Urothelium cell line (cell line): ENCODE measurements around the gene MYMK.
A peak's percentile ranks its signal among the peaks of the same experiment; 100 is the strongest.

Experiments
- DNase-seq: peaks from one replicate; pipeline ENCODE4 v3.0.0; 2011; ENCODE audit warnings: low spot score, mixed read lengths
- FAIRE-seq: peaks from 2 replicates; lab custom pipeline; 2011; peaks lifted over from hg19 to GRCh38; lab: Jason Lieb, UNC

Gene MYMK

DNA sequence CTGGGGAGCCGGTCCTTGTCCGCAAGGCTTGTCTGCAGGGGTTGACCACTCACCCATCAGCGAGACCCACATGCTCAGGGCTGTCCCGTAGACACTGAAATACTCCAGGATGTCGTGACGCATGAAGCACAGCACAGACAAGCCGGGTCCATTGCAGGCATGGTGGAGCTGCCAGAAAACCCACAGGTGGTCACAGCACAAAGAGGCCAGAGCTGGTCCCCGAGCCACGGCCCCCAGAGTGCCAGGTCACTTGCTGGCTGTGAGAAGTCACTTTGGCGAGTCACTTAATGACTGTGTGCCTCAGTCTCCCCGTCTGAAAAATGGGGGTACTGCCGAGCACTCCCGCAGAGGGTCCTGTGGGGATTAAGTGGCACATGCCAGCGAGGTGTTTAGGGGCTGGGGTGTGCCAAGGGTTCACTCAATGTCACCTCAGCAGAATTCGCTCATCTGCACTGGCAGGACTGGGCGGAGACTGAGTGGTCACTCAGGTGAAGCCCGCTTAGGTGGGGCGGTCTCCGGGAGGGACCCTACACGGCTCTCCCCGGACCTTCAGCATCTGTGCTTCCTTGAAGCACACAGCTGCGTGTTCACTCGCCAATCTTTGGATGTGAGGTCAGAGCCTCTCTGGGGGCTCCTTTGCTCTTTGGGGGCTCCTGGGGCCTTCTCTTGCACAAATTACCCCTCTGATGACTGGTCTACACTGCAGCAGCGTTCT, 4.5 kb downstream of the MYMK start:
- no peak for FAIRE-seq

DNA sequence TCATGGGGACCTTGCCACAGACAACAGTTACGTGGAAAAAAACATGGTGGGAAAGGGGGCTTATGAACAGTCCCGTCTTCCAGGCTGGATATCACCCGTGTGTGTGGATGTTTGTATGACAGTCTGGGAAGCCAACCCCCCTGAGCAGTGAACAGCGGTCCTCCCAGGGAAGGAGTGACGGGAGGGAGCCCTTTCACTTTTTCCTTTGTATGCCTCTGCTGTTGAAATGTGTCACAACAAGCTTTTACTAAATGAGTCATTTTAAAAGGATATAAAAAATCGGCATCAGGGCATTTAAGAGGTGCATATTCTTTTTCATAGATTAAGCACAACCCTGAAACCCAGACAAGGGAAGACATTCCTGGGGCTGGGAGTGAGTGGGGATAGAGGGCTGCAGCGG, 5.1 kb downstream of the MYMK start:
- DNase-seq (no peak), FAIRE-seq (no peak)

More for the DNA sequence above, 4.5 kb downstream of the MYMK start:
- no peak for DNase-seq

DNA sequence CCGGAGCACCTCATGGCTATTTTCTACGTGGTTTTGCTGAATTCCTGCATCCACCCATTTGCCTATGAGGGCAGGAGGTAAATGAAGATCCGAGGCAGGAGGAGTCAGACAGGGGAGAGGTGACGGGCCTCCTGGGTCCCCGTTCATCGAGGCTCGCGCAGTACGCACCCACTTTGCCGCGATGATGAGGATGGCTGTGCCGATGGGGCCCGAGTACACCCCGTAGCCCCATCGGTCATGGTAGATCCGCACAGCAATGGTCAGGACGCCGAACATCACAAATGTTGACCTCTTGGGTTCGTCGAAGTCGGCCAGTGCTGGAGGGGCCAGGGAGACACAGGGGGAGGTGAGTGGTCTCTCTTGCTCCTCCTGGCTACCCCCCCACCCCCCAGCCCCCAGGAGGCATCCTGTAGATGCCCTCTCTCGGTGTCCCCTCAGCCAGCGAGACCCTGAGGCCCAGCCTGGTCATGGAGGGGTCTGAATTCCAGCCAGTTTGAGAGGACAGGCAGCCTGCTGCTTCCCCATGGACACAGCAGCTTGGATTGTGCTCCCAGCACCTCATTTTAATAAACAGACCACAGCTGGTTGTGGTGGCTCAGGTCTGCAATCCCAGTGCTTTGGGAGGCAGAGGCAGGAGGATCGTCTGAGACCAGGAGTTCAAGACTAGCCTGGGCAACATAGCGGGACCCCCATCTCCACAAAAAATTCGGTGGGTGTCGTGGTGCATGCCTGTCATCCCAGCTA, 5.9 kb downstream of the MYMK start:
- DNase-seq (no peak), FAIRE-seq (no peak)

DNA sequence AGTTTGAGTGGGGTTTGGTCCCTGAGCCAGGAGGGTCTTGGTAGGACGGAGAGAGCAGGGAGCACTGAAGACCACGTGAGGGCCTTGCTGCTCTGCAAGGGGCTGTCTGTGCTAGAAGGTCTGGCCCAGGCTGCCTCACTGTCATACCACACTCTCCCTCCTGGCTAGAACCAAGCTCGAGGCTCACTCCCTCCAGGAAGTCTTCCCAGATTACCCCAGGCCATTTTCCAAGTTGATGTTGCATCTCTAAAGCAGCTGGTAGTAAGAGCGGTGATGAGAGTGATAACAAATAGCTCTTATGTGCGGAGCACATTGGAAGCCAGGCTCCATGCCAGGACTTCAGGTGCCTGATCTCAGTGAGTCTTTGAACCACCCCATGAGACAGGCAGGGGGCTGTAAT, 6.6 kb downstream of the MYMK start:
- DNase-seq, result no peak

DNA sequence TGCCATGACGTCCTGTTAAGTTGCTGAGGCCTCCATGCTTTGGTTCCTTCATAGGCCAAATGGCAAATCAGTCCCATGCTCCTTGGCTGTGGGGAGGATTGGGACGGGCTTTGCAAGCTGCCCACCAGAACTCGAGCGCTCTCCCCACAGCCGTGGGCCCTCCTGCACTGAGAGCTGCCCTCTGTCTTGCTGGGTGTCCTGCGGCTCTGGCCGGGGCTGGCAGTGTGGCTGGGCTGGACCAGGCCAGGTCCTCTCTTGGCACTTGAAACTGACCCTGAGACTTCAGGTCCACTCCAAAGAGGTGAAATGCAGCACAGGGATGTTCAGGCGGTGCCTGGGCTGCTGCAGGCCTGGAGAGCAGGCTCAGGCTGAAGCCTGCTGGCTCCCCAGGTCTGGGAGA, 7.0 kb downstream of the MYMK start:
- no peak for FAIRE-seq
- no peak for DNase-seq

More for the DNA sequence above, 6.6 kb downstream of the MYMK start:
- no peak for FAIRE-seq

DNA sequence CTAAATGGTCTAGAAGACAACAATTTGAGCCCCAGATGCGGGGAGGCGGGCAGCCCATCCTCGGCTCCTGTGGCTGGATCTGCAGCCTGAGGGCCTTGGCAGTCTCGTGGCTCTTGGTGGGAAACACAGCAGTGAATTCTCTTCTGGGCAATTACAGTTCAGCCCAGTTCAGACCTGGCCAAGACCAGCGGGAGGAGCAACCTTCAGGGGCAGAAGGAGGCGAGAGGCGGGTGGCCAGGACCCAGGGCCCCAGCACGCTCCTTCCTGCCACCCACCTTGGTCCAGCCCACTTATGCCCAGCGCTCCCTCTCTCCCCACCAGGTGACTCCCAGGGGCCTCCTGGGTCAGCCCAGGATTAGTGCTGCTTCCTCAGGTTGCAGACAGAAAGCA, 7.8 kb downstream of the MYMK start:
- FAIRE-seq (no peak), DNase-seq (no peak)

DNA sequence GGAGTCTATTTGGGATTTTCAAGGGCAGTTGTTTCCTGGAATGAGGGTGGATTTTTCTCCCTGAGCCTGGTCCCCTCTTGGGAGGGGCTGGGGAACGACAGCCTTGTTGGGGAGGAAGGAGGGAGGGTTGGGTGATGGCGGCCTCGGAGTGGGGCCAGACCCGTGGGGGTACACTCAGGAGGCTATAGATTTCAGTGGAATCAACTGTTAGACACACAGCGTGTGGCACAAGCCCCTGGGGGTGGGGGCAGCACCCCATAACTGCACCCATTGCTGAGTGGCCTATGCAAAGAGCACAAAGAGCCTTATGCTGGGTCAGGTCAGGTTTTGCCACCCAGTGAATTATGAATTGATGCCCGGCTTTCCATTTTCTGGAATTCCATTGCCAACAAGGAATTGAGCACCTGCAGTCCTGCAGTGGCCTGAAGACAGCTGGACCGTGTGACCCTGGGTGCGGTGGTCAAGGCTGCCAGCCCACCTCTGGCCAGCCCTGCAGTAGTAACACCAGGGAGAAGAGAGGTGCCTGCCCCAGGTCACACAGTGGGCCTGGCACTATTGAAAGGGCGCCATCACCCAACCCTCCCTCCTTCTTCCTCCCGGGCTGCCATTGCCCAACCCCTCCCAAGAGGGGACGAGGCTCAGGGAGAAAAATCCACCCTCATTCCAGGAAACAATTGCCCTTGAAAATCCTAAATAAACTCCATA, 8.4 kb downstream of the MYMK start:
- DNase-seq (no peak), FAIRE-seq (no peak)

DNA sequence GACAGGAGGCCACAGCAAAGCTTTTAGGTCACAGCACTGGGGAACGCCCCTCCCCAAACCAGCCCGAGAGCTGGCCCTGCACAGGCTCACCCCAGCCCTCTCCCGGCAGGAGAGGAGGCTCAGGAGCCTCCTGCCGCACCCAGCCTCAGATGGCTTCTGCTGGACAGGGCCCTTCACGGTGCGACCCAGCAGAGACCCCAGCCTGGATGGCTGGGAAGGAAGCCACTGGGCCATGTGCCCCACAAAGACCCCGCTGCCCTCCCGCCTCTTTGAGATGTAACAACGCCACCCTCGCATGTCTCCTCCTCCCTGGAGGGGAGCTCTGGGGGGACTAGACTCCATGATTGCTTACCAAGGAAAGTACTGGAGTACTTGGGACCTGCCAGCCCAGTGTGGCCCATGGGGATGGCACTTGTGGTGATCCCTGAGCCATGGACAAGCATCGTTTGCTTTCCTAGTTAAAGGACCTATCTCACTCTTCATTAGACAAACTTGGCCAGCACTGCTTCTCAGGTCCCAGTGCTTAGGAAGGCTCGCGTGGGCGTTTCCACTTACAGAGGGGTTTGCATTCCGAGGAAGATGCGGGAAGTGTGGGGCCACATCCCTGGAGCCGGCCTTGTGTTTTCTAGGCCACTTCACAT, 9.0 kb downstream of the MYMK start:
- DNase-seq, result no peak
- no peak for FAIRE-seq

DNA sequence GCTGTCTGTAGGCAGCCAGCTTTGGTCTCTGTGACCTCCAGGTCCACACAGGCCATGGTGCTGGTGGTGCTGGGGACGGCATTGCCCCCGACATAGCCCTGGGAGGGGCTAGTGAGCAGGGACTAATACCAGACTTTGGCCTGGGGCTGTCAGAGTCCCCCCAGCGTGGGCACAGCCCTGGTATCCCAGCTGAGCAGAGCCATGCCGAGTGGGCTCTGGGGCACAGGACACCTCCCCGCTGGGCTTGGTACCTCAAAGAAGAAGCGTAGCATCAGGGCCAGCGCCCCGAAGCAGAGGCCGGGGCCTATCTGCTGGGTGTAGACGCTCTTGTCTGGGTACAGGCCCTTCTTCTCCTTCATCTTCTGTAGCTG, 9.5 kb downstream of the MYMK start:
- no peak for DNase-seq
- no peak for FAIRE-seq

DNA sequence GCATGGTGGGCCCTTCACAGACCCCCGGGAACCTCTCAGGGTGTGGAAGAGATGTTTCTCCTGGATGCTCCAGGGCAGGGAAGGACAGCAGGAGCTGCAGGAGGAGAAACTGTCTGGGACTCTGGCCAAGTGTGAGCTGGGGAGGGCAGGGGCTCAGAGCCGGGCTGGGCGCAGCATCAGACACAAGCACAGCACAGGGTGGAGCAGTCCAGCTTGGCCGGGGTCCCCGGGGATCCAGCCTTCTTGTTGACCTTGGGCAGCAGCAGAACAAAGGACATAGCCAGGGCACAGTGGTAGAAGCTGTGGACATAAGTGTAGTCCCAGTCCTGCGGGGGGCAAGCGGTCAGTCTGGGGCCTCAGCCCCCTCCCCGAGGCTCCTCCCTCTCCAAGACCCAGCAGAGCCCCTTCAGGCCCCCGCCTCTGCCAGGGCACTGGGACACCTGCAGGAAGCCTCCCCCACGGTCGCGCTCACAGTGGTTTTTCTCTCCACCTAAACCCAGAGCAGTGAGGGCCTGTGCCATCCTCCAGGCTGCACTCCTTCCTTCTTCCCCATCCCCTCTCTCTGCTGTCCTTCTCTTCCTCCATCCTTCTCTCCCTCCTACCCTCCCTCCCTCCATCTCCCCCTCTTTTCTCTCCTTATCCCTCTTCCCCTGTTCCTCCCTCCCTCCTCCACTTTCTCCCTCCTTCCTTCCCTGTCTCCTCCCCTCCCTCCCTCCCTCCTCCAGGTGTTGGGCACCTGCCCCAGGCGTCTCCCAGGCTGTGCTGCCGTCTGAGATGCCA, 10.1 kb downstream of the MYMK start:
- no peak for DNase-seq
- FAIRE-seq, result no peak

DNA sequence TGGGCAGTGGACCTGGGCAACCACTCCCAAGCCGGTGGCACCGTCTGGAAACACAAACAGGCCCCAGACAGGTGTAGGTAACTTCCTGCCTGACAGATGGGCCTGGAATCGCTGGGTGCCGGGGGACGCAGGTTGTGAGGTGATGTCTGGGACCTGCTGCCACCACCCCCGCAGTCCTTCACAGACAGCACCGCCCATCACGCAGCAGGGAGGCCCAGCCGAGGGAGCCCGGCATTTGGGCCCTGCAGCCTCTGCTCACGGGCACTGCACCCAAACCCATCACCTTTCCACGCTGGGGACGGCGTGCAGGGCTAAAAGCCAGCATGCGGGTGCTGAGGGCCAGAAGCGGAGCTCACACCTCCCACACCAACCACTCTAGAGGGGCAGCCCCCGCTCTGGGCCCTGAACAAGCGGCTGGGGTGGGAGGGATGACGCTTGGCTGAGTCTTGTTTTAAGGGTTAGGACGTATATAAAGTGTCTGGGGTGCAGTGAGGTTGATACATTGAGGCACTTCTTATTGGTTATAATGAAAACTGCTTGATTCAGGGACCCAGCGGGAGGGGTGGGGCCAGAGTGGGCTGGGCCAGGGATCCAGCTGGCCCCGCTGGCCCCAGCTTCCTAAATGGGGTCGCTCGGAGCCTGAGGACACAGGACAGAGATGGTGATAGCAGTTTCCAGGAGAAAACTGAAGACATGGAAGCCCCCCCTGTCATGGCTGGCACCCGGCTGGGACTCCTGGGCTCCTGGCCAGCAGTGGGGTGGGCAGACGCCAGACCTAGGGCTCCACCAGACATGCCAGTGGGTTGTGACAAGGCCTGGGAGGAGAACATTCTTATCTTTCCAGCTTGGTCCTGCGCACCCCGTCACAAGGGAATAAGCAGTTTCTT, 11.3 kb downstream of the MYMK start:
- FAIRE-seq (no peak), DNase-seq (no peak)

DNA sequence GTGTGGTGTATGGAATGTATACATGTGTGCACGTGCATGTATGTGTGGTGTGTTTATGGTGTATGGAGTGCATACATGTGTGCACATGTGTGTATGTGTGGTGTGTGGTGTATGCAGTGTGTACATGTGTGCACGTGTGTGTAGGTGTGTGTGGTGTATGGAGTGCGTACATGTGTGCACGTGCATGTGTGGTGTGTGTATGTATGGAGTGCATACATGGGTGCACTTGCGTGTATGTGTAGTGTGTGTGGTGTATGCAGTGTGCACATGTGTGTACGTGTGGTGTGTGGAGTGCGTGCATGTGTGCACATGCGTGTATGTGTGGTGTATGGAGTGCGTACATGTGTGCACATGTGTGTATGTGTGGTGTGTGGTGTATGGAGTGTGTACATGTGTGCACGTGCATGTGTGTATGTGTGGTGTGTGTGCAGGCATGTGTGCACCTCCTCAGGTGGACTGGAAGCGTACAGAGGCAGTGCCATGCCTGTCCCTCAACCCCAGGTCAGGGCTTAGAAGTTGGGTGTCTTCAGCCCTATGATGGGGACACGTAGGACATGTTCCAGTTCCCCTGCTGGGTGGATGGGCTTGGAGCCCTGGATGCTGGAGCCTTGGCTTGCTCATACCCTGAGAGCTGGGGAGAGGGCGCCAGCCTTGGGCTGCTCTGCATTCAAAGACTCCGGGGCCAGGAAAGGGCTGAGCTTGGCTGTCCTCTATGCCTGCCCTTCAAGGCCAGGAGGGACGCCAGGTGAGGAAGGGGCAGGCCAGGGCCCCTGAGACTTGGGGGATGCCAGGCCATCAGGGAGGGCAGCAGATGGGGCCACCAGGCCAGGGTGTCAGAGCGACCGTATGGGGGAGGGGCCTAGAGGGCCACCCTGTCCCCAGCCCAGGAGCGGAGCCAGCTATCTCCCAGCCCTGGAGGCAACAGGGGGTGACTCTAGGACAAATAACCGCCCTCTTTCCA, 12.2 kb downstream of the MYMK start:
- no peak for DNase-seq
- peak; percentile 99 for FAIRE-seq

DNA sequence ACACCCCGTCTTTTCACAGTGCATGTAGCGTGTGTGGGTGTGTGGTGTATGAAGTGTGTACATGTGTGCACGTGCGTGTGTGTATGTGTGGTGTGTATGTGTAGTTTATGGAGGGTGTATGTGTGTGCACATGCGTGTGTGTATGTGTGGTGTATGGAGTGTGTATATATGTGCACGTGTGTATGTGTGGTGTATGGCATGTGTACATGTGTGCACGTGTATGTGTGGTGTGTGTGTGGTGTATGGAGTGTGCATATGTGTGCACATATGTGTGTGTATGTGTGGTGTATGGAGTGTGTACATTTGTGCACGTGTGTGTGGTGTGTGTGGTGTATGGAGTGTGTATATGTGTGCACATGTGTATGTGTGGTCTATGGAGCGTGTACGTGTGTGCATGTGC, 13.2 kb downstream of the MYMK start:
- FAIRE-seq, result no peak
- DNase-seq, result no peak

DNA sequence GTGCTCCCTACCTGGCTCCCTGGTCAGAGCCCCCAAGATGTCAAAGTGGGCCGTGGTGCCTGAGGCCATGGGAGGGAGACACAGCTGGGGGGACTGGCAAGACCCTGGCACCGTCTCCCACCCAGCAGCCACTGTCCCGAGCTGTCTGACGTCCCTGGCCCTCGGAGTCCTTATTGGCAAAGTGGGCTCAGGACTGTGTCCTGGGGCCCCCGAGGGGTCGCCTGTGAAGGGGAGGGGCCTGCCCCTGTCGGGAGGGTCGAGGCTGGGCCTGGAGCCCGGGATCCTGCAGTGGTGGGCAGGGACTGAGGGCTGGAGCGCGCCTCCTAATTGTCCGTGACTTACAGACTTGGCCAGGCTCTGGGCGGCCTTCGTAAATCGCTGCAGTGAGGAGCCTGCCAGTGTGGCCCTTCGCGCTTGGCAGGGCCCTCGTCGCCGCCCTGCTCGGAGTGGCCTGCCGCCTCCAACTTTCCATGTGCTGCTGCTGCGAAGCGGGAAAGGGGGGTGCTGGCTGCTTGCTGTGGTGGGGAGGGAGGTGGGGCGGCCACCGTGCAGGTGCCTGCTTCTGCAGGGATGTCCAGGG, 13.7 kb downstream of the MYMK start:
- no peak for FAIRE-seq
- no peak for DNase-seq

DNA sequence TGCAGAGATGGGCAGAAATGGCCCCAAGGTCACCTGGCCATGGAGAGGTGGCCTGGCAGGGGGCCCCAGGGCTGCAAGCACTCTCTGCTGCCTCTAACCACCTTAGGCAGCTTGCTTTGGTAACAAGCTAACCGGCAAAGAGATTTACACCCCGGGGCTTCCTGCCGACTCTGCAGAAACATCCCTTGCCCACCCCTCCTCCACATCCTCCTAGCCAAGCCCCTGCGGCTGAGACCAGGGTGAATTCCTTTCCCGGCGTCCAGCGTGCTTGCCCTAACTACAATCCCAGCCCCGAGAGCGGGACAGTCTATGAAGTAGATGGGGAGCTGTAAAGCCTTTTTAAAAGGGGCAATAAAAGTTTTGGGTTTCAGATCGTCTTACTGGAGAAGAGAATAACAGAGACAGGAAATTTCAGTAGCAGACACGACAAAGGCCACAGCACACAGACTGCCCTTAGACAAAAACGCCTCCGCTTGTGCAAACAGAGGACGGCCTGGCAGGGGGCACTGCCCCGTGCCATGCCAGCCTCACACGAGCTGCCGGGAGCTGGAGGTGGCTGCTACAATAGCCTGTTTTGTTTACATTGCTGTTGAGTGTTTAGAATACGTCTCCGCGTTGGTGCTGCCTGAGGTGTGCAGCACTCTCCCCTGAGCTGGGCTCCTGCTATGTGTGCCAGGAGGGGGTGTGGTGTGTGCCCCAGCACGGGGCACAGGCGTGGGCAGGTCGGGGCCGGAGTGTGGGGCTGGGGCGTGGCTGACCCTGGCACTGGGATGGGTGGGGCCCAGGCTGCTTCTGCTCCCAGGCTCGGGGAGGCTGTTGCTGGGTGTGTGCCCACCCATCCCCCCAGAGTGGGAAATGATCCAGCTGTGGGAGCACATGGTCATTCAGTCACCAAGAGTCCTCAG, 15.3 kb downstream of the MYMK start:
- DNase-seq (peak; percentile 52), FAIRE-seq (no peak)

DNA sequence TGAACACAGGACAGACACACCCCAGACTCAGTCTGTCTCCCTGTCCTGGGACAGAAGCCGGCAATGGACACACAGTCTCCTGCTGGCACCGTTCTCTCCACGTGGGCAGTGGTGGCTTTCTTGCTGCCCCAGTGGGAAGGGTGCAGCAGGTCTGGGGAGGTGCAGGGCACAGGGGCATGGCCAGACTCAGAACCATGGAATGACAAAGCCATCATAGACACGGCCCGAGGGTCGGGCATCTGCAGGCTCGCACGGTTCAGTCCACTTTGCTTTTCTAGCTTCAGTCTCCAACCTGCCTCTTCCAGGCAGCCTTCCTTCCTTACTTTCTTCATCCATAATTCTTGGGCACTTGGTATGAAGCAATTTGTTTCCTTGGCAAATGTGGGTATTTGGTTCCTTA, 16.7 kb downstream of the MYMK start:
- FAIRE-seq (no peak), DNase-seq (no peak)

DNA sequence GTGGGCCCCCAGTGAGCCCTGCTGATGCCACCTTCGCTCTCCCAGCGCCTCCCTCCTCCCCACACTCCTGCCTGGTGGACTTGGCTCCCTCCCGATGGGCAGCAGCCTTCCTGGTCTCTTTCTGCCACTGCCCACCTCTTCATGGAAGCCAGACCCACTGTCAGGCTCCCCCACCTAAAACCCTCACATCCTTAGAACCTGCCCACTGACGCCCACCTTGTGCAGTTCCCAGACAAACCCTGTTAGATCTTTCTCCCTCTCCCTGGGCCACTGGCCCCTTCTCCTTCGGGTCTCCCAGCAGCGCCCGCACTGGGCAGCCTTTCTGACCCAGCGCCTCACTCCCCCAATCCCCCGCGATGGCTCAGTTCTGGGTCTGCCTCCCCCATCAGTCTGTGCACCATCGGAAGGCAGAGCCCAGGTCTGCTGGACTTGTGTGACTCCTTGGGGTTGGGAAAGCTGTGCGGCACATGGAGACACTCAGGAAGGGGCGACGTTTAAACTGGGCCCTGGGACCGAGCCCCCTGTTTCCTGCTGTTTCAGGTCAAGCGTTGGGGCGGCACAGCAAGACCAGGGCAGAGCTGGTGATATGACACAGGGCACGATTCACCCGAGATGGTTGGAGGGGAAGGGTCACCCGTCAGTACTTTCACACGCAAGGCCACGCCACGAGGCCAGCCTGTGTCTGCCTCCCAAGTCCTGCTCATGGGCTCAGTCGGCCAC, 17.4 kb downstream of the MYMK start:
- no peak for DNase-seq
- FAIRE-seq, result no peak
